ENCODE data around the gene ATG2B. TPM values are rescaled to one million over a fixed set of nuclear protein-coding genes. Genes with fewer than 3 reads are reported as not detected.
A peak's percentile ranks its signal among the peaks of the same experiment; 100 is the strongest.

Gene ATG2B
- total RNA-seq, 1 donor from 2014 or later: 19.9 TPM

GRCh38 chr14:96267336-96267735 lies 95.8 kb downstream of the ATG2B start:
- peaks cover 17% of the 10 kb centered on the region for H3K9me3 Mint-ChIP-seq
- no peaks in the 10 kb centered on the region for H3K27me3 Mint-ChIP-seq
- H3K36me3 Mint-ChIP-seq: no peaks in the 10 kb centered on the region
- H3K27ac Mint-ChIP-seq: peak overlapping the region; percentile 68
- TF ChIP-seq CTCF (conservative IDR thresholded peaks at IDR 0.05): no peak
- peak overlapping the region; percentile 15 for H3K4me3 Mint-ChIP-seq
- peak; percentile 66 for DNase-seq (ENCODE audit: extremely low spot score, unreplicated experiment)
- peaks cover 25% of the 10 kb centered on the region for H3K4me1 Mint-ChIP-seq (ENCODE audit: unreplicated experiment)

- peak overlapping the region; percentile 91 for H3K27ac Mint-ChIP-seq
- peaks cover 25% of the 10 kb centered on the region for H3K4me1 Mint-ChIP-seq (ENCODE audit: unreplicated experiment)
- no peak for DNase-seq (ENCODE audit: extremely low spot score, unreplicated experiment)
- H3K4me3 Mint-ChIP-seq: no peak overlapping the region
- H3K27me3 Mint-ChIP-seq: peaks cover 8% of the 10 kb centered on the region
- H3K36me3 Mint-ChIP-seq: no peaks in the 10 kb centered on the region
- peaks cover 15% of the 10 kb centered on the region for H3K9me3 Mint-ChIP-seq
- no peak for TF ChIP-seq CTCF (conservative IDR thresholded peaks at IDR 0.05)
Measured at GRCh38 chr14:96265383-96266095, 97.6 kb downstream of the ATG2B start.

GRCh38 chr14:96264853-96265252 lies 98.3 kb downstream of the ATG2B start:
- Mint-ChIP-seq H3K27ac (peak overlapping the region; percentile 91), H3K4me1 (ENCODE audit: unreplicated experiment) (peaks cover 25% of the 10 kb centered on the region), H3K36me3 (no peaks in the 10 kb centered on the region), H3K9me3 (peaks cover 15% of the 10 kb centered on the region), H3K27me3 (peaks cover 9% of the 10 kb centered on the region), H3K4me3 (no peak overlapping the region)
- DNase-seq (ENCODE audit: extremely low spot score, unreplicated experiment): no peak
- no peak for TF ChIP-seq CTCF (conservative IDR thresholded peaks at IDR 0.05)

- no peaks in the 10 kb centered on the region for H3K36me3 Mint-ChIP-seq
- DNase-seq (ENCODE audit: extremely low spot score, unreplicated experiment): no peak
- peaks cover 15% of the 10 kb centered on the region for H3K9me3 Mint-ChIP-seq
- no peak overlapping the region for H3K27ac Mint-ChIP-seq
- TF ChIP-seq CTCF (conservative IDR thresholded peaks at IDR 0.05): no peak
- no peak overlapping the region for H3K4me3 Mint-ChIP-seq
- peaks cover 9% of the 10 kb centered on the region for H3K27me3 Mint-ChIP-seq
- peaks cover 25% of the 10 kb centered on the region for H3K4me1 Mint-ChIP-seq (ENCODE audit: unreplicated experiment)
Measured at GRCh38 chr14:96264200-96264553, 99.0 kb downstream of the ATG2B start.

- TF ChIP-seq CTCF (conservative IDR thresholded peaks at IDR 0.05): no peak
- no peak for DNase-seq (ENCODE audit: extremely low spot score, unreplicated experiment)
- Mint-ChIP-seq H3K9me3 (peaks cover 15% of the 10 kb centered on the region), H3K4me1 (ENCODE audit: unreplicated experiment) (peaks cover 25% of the 10 kb centered on the region), H3K27ac (no peak overlapping the region), H3K36me3 (no peaks in the 10 kb centered on the region), H3K27me3 (peaks cover 9% of the 10 kb centered on the region), H3K4me3 (no peak overlapping the region)
Measured at GRCh38 chr14:96263347-96264199, 99.6 kb downstream of the ATG2B start.
